HG02588 (cell line): ENCODE data around the gene PXYLP1.
"Not testable (repeated sequence)": the region's sequence is repeated elsewhere in the genome, so short reads cannot be mapped to it uniquely, and the experiment has no call there.

Source experiments
- ATAC-seq: cut with Tn5 transposase; IDR thresholded peaks from one replicate; pipeline ENCODE4 v1.9.1; 2021; ENCODE audit warnings: mild to moderate bottlenecking, moderate library complexity; ENCODE audit not compliant: unreplicated experiment

Gene PXYLP1

DNA sequence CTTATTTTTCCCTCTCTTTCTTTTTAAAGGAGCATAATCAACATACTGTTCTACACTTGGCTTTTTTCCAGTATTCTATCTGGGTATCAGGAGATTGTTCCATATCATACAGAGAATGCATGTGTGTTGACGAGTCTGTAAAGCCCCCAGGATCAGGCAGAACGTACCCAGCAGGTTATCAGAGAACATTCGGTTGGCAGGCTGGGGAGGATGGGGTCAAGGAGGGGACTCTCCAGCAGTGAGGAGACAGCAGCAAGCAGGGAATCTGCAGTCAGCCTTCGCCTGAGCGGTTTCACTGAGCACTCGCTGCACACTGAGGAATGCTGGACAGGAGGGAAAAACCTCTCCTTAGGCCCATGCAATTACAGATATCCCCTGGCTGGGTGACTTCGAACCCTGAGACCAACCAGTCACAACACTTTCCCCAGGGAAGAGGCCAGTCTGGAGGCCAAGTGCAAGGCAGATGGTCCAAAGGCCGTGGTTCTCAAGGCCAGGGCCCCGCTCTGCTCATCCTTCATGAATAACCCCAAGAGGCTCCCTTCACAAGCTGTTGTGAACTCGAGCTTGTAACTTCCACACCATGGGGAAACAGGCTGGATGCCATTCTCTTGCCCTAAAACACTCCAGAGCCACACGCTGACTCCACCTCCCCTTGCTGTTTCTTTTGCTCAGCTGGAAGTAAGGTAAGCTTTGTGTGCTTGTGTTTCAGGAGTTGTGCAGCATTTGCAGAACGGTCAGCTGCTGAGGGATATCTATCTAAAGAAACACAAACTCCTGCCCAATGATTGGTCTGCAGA is 60.1 kb downstream of the PXYLP1 start:
- ATAC-seq = no peak

GRCh38 chr3:141292356-141293058 is 60.9 kb downstream of the PXYLP1 start:
- no peak for ATAC-seq

- ATAC-seq = no peak
These were observed 62.7 kb downstream of the PXYLP1 start for GRCh38 chr3:141294301-141294700.

DNA sequence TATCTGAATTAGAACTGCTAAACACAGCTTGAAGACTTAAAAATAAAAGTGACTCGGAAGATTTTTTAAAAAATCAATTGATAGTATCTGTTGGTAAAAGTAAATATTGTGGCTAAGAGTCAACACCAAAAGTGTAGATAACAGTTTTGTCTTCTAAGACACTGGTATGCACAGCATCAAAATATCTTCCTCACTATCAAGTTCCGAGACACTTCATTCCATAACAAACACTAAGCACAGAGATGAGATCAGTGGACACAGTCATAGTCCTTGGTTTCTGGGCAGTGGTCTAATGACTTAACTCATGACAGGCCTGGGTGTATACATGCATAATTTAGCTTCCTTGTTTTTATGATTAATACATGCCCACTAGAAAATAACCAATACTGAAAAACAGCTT is 63.2 kb downstream of the PXYLP1 start:
- no peak for ATAC-seq

GRCh38 chr3:141300426-141300825 is 68.8 kb downstream of the PXYLP1 start:
- ATAC-seq = not testable (repeated sequence)

DNA sequence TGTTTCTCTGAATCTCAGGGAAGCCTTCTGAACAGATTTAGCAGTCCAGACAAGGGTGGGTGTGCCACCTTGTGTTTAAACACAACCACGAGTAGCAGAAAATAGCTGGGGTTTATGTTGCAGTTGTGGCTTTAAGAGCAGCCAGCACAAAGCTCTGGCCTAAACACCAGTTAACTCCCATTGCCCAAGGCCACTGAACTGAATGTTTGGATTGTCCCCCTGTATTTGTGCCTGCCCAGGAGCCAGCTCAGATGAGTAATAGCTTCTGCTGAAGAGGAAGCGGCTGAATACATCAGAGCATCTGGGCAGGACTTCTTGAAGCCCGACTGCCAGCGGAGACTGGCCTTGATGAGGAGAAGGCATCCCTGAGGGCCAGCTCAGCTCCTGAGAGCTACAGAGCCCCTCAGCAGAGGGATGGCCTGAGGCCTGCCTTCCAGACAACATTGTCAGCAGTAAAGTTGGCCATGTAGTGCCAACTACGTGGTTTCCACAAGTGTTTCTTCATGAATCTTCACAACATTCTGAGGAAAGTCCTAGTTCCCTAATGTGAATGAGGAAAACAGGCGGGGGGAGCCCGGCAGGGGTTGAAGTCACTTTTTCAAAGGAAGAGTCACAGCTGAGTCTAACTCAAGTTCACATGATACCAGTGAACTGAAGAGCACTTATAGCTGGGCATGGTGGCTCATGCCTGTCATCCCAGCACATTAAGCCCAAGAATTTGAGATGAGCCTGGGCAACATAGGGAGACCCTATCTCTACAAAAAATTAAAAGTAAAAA is 70.9 kb downstream of the PXYLP1 start:
- ATAC-seq = no peak

GRCh38 chr3:141303481-141304223 is 72.0 kb downstream of the PXYLP1 start:
- peak; percentile 76 for ATAC-seq

DNA sequence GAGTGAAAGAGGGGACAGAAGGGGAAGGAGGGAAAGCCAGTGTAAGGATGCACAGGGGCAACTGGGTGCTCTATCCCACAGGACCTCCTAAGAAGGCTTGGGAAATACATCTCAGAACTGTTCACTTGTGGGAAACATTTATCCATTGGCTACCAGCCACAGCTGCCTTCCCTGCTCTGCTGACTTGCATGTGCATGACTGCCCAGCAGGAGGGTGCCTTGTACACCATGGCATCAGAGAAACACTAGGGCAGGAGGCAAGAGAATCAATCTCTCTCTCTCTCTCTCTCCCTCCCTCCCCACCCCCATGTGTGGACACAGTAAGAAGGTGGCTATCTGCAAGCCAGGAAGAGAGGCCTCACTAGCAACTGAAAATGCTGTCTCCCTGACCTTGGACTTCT is 73.8 kb downstream of the PXYLP1 start:
- no peak for ATAC-seq

- no peak for ATAC-seq
These were observed 74.7 kb downstream of the PXYLP1 start for GRCh38 chr3:141306276-141306675.

- no peak for ATAC-seq
These were observed 75.3 kb downstream of the PXYLP1 start for GRCh38 chr3:141306922-141307321.

DNA sequence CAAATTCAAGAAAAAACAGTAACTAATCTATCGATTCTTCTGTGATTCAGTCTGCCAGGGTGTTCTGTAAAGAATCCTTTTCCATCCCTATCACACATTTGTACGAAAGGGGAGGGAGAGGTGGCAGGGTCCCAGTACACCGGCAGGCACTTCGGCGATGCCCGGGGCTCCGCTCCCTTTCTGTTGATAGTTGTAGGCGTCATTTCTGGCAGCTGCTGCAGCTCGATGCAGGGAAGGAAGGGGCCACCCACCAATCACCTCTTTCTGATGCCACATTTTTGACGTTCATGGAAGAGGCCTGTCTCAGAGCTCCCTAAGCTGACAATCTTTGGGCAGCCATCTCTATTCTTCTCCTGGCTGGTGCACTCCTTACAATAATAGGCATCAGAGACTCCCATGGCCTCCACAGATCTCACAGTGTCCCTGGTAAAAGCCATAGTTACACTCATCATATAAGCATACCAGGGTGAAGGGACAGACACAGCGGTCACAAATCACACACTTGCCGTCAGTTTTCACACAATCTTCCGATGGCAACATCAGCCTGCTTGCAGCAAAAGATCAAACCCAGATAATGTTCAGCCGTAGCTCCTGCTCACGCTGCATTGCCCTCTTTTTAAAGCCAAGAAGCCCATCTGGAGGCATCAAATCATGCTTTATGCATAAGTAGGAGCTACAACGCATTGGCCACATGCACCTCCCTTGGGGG is 75.9 kb downstream of the PXYLP1 start:
- ATAC-seq = no peak

GRCh38 chr3:141308588-141309218 is 77.1 kb downstream of the PXYLP1 start:
- ATAC-seq = no peak

DNA sequence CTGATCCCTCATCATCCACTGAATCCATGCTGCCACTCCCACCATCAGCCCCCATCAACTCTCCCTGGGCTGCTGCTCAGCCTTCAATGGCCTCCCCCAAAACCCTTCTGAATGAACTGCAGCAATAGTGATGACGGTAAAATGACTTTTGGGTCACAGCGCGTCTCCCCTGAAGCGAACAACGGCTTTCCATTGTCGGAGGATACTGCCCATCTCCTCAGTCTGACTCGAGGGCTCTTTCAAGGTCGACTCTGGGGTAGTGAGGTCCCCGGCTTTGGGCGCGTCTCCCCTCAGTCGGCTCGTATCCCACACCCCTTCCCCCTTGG is 79.5 kb downstream of the PXYLP1 start:
- ATAC-seq = no peak

DNA sequence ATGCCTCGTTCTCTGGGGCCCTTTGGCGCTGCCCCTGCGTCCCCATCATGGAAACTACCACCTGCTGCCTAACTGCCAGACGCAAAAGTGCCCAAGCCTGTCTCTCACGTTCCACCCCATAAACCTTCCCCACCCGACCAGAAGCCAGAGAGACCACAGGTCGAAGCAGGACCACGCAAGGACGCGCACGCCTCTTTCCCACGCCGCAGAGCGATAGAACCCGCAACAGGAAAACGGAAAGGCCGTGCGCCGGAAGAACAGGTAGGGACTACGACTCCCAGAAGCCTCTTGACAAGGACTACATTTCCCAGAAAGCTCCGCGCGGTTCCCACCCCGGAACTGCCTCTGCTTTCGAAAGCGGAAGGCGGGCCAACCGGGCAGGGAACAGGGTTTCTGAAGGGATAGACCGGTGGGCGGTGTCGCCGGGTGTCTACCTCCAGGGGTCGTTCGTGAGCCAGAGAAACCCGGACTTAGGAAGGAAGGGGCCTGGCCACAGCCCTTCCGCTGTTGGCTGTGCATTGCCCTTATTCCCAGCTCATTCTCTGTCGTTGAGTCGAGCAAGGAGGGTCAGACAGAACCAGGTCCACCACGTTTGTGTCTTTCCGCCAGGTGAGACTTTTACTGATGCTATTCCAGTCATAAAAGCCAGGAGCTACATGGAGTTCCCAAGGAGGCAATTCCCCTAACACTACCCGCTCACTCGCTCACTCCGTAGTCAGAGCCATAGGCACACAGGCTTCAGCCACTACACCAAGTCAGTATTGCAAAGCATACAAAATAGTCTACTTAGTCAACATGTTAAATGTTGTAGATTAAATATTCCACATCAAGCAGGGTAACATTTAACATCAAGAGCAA is 80.1 kb downstream of the PXYLP1 start:
- ATAC-seq = peak; percentile 98

DNA sequence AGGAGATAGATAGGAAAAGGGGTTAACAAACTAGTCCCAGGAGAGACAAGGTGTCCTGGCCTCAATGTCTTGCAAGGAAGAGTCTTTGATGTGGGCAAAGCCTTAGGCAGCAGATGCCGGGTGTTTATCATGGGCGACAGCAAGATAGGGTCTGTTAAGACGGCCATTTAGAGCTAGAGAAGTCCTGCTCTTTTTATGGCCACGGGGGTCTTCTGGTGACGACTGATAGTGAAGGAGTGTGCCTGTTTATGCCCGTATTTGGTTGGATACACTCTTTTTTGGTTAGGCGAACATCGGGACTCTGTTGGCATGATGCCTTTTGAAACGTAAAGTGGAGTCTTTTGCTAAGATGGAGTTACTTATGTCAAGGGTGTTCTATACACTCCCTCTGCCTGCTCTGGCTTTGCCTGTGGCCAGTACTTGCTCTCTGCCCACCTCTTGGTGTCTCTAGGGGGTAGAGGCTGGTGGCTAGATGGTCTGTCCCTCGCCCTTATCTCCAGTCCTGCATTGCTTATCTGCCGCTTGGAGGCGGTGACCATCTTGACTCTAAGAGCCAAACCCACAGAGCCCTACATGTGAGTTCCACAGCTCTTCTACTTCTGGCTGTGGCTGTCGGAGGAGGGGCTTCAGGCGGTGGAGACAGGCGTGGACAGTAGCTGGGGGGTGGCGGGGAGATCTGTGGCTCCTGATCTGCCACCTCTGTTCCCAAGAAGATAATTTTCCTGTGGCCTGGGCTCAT is 80.9 kb downstream of the PXYLP1 start:
- no peak for ATAC-seq

DNA sequence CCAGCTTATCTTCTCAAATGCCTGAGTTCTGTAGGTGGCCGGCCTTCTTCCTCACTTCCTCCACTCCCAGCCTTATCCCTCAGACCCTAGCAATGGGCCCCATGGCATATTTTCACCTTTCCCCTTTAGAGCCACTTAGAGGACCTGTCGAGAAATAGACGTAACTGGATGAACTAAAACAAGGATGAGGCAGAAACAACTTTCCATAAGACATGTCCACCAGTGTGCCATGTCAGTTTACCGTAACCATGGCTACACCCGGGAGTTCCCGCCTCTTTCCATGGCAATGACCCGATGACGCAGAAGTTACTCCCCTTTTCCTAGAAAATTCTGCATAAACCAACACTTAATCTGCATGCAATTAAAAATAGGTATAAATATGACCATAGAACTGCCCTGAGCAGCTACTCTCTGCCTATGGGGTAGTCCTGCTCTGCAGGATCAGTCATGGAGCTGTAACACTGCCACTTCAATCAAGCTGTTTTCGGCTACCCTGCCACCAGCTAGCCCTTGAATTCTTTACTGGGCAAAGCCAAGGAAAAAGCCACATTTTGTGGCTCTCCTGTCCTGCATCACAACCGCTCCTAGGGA is 81.6 kb downstream of the PXYLP1 start:
- ATAC-seq = no peak

DNA sequence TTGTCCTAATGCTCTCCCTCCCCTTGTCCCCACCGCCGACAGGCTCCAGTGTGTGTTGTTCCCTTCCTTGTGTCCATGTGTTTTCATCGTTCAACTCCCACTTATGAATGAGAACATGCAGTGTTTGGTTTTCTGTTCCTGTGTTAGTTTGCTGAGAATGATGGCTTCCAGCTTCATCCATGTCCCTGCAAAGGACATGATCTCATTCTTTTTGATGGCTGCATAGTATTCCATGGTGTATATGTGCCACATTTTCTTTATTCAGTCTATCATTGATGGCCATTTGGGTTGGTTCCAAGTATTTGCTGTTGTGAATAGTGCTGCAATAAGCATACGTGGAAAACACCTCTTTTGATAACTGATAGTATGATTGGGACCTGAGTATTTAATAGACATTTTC is 82.8 kb downstream of the PXYLP1 start:
- not testable (repeated sequence) for ATAC-seq

GRCh38 chr3:141316851-141317250 is 85.2 kb downstream of the PXYLP1 start:
- no peak for ATAC-seq
